Endothelial cell of umbilical vein (primary cell): Measurements from ENCODE around the gene MAB21L2. TPM values are rescaled to one million over a fixed set of nuclear protein-coding genes. Genes with fewer than 3 reads are reported as not detected.

Experiments
- BruUV-seq: library from RNA; stranded (reverse); fragments of 400-500 nt; replicated peaks from 2 replicates; lab custom pipeline; 2021; lab: Mats Ljungman, UMichigan
- CTCF ChIA-PET: fragments of 300-600, 350-600 bp; sonication (Branson Sonifier 250); formaldehyde crosslinking; loops from one replicate; lab custom pipeline; 2021; ENCODE audit warnings: antibody characterized with exemption, inconsistent platforms; lab: Charles Lee
- POLR2A ChIA-PET: fragments of 300-600, 350-600 bp; sonication (Branson Sonifier 250); formaldehyde crosslinking; loops from one replicate; lab custom pipeline; 2021; ENCODE audit warnings: antibody characterized with exemption, inconsistent platforms; lab: Charles Lee
- DNase-seq: peaks from one replicate; pipeline ENCODE4 v3.0.0-alpha.2; 2011; ENCODE audit warnings: low read depth, low spot score
- FAIRE-seq: peaks from 2 replicates; lab custom pipeline; 2011; peaks lifted over from hg19 to GRCh38; lab: Jason Lieb, UNC
- H2AFZ ChIP-seq: 2 replicates; pipeline ENCODE4 v1.6.0; 2012; ENCODE audit warnings: low read depth, low read length, control low read depth, inconsistent platforms
- H3K27ac ChIP-seq: 2 replicates; pipeline ENCODE4 v1.5.1; 2011; ENCODE audit warnings: low read depth, mild to moderate bottlenecking, control low read depth, low read length, moderate library complexity; ENCODE audit not compliant: insufficient read depth
- H3K27me3 ChIP-seq, 2 experiments: 2 replicates each; pipeline versions ENCODE4 v1.6.0 to v1.6.1; 2011; ENCODE audit warnings: low read length in 2 of 2, mixed read lengths in 1 of 2; ENCODE audit not compliant: control insufficient read depth in 2 of 2, insufficient read depth in 2 of 2
- H3K36me3 ChIP-seq, 2 experiments: 2 replicates in 1 of 2; 3 replicates in 1 of 2; pipeline ENCODE4 v1.5.1; 2011; ENCODE audit warnings: low read length in 2 of 2, mild to moderate bottlenecking in 1 of 2, moderate library complexity in 1 of 2; ENCODE audit not compliant: control insufficient read depth in 2 of 2, insufficient read depth in 2 of 2; ENCODE audit errors: extremely low read depth in 1 of 2
- H3K4me1 ChIP-seq: 3 replicates; pipeline ENCODE4 v1.5.1; 2011; ENCODE audit warnings: mild to moderate bottlenecking, low read length; ENCODE audit not compliant: control insufficient read depth, insufficient read depth; ENCODE audit errors: extremely low read depth
- H3K4me2 ChIP-seq: 2 replicates; pipeline ENCODE4 v1.6.1; 2011; ENCODE audit warnings: low read length, control low read depth, mixed read lengths; ENCODE audit not compliant: insufficient read depth
- H3K4me3 ChIP-seq, 3 experiments: fragments of 200-600 bp in 1 of 3; sonication (generic), shearing (Covaris generic) in 1 of 3; replicated peaks in 1 of 3; 2 replicates each; pipeline ENCODE4 v1.5.1; 2011 to 2016; ENCODE audit warnings: control low read depth in 3 of 3, low read length in 3 of 3, mild to moderate bottlenecking in 2 of 3, inconsistent platforms in 1 of 3, low read depth in 1 of 3, moderate library complexity in 1 of 3; ENCODE audit not compliant: insufficient read depth in 1 of 3
- H3K79me2 ChIP-seq: 2 replicates; pipeline ENCODE4 v1.6.0; 2012; ENCODE audit warnings: low read length, inconsistent platforms; ENCODE audit not compliant: control insufficient read depth, insufficient read depth
- H3K9ac ChIP-seq: replicated peaks from 2 replicates; pipeline ENCODE3; 2011; ENCODE audit warnings: low read length, control low read depth; ENCODE audit not compliant: insufficient read depth; ENCODE audit errors: extremely low read depth
- H3K9me1 ChIP-seq: replicated peaks from 3 replicates; pipeline ENCODE4 v1.6.0; 2011; ENCODE audit warnings: mild to moderate bottlenecking, low read length; ENCODE audit not compliant: control insufficient read depth, insufficient read depth; ENCODE audit errors: extremely low read depth
- H3K9me3 ChIP-seq: replicated peaks from 2 replicates; pipeline ENCODE4 v1.5.1; 2012; ENCODE audit warnings: low read length, inconsistent platforms; ENCODE audit not compliant: control insufficient read depth, insufficient read depth
- H4K20me1 ChIP-seq: replicated peaks from 2 replicates; pipeline ENCODE3; 2011; ENCODE audit warnings: mild to moderate bottlenecking, low read length; ENCODE audit not compliant: control insufficient read depth, insufficient read depth; ENCODE audit errors: extremely low read depth
- EZH2 ChIP-seq: IDR thresholded peaks from 2 replicates; pipeline ENCODE4 v1.6.1; 2012; ENCODE audit warnings: borderline replicate concordance, low read depth, mild to moderate bottlenecking, moderate library complexity, low read length, inconsistent platforms; ENCODE audit not compliant: severe bottlenecking
- FOS ChIP-seq: IDR thresholded peaks from 2 replicates; pipeline ENCODE4 v1.6.1; 2011; ENCODE audit warnings: mild to moderate bottlenecking, low read length, moderate library complexity, borderline replicate concordance; ENCODE audit not compliant: insufficient read depth
- GATA2 ChIP-seq: IDR thresholded peaks from 2 replicates; pipeline ENCODE4 v1.7.0; 2011; ENCODE audit warnings: low read depth, mild to moderate bottlenecking, moderate library complexity, mixed read lengths, low read length; ENCODE audit not compliant: insufficient read length, insufficient read depth
- JUN ChIP-seq: IDR thresholded peaks from 2 replicates; pipeline ENCODE4 v1.6.1; 2011; ENCODE audit warnings: borderline replicate concordance, low read depth; ENCODE audit not compliant: insufficient read length, insufficient read depth
- MAX ChIP-seq: IDR thresholded peaks from 2 replicates; pipeline ENCODE4 v1.6.1; 2011; ENCODE audit not compliant: insufficient read depth, insufficient read length
- MYC ChIP-seq: IDR thresholded peaks from one replicate; pipeline ENCODE4 v1.6.1; 2011; ENCODE audit warnings: mild to moderate bottlenecking, low read depth, low read length
- POLR2A ChIP-seq: IDR thresholded peaks from 2 replicates; pipeline ENCODE4 v1.6.1; 2012; ENCODE audit warnings: low read depth, mild to moderate bottlenecking, control low read depth, low read length
- POLR2AphosphoS5 ChIP-seq: IDR thresholded peaks from 2 replicates; pipeline ENCODE4 v1.6.1; 2012; ENCODE audit warnings: low read depth, mild to moderate bottlenecking, control low read depth, low read length, moderate library complexity; ENCODE audit not compliant: insufficient read depth
- dilution Hi-C: fragments of 300-500 bp; cut with MboI; formaldehyde crosslinking; loops from one replicate; pipeline ENCODE4 v1.15.0; 2019; ENCODE audit warnings: low sequenced_read_pairs; ENCODE audit not compliant: extremely low pct_ligation_motif_present
- intact Hi-C: fragments of 100-400 bp; cut with micrococcal nuclease; formaldehyde crosslinking; loops from one replicate; pipeline ENCODE4 v1.10.0; 2022
- polyA plus RNA-seq, 4 experiments: library from polyadenylated mRNA; depleted of rRNA in 3 of 4; stranded (reverse) in 3 of 4; unstranded in 1 of 4; fragments of >200 nt; gene quantifications; 2 replicates each; pipeline versions ENCODE4 v1.2.1 to v1.2.3, GENCODE V29; 2011 to 2012; ENCODE audit warnings: missing spikeins in 1 of 4
- total RNA-seq: library from RNA; stranded (reverse); gene quantifications from 2 replicates; pipeline ENCODE4 v1.2.3, GENCODE V29; 2021
- TF ChIP-seq, protein P1 (sequence below), 2 donors: IDR thresholded peaks; 1 replicate in 1 of 2; 2 replicates in 1 of 2; pipeline ENCODE4 v1.5.1; 2011; ENCODE audit warnings: low read length in 2 of 2, mild to moderate bottlenecking in 2 of 2, moderate library complexity in 2 of 2, control low read depth in 1 of 2, inconsistent platforms in 1 of 2, low read depth in 1 of 2; ENCODE audit not compliant: insufficient read depth in 1 of 2; ENCODE audit errors: extremely low read depth in 1 of 2

MAB21L2 gene
- total and polyA plus RNA-seq, 2 donors (not counting 3 experiments of a cell fraction or from before 2014, with no cell fraction given): not detected

DNA sequence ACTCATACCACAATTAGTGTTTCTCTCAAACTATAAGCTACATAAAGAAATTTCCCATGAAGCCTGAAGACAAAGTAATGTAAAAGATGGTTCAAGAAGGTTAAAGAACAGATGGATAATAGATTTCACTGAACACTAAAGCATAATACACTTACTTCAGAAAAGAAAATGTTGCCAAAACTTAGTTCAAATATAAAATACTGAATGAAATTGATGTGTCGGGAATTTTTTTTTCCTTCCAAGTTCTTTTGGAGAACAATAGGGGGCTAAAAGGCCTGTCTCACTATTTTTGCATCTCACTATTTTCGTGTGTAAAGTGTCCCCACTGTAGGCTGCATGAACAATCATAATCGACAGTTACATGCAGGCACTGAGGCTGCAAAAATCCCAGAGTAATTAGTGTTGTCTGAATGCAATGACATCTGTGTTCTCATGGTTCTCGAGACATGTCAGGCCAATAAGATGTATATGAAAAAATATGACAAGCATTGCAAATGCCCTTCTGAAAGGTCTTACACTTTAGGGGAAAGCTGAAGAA is 11.9 kb upstream of the MAB21L2 start:
- Histone ChIP-seq H3K4me2 (no peak overlapping the region), H2AFZ (no peak overlapping the region)

More for the DNA sequence above, 11.9 kb upstream of the MAB21L2 start:
- no peaks in the 10 kb centered on the region for H4K20me1 ChIP-seq
- no peaks in the 10 kb centered on the region for H3K27me3 ChIP-seq
- H3K9ac ChIP-seq: no peak overlapping the region
- no peaks in the 10 kb centered on the region for H3K9me3 ChIP-seq
- TF ChIP-seq MAX (no peak), EZH2 (no peak), GATA2 (no peak), POLR2A (no peak), FOS (no peak), MYC (no peak), JUN (no peak), POLR2AphosphoS5 (no peak)
- TF ChIP-seq, protein P1, sequence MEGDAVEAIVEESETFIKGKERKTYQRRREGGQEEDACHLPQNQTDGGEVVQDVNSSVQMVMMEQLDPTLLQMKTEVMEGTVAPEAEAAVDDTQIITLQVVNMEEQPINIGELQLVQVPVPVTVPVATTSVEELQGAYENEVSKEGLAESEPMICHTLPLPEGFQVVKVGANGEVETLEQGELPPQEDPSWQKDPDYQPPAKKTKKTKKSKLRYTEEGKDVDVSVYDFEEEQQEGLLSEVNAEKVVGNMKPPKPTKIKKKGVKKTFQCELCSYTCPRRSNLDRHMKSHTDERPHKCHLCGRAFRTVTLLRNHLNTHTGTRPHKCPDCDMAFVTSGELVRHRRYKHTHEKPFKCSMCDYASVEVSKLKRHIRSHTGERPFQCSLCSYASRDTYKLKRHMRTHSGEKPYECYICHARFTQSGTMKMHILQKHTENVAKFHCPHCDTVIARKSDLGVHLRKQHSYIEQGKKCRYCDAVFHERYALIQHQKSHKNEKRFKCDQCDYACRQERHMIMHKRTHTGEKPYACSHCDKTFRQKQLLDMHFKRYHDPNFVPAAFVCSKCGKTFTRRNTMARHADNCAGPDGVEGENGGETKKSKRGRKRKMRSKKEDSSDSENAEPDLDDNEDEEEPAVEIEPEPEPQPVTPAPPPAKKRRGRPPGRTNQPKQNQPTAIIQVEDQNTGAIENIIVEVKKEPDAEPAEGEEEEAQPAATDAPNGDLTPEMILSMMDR (IDR thresholded peaks at IDR 0.05; ENCODE audit: extremely low read depth in 1 of 2, insufficient read depth in 1 of 2, low read depth in 1 of 2, low read length in 2 of 2): no peak
- intact Hi-C loops (no loop called here), dilution Hi-C loops (no loop called here)
- no peak for FAIRE-seq
- H3K79me2 ChIP-seq: no peaks in the 10 kb centered on the region
- no peak for DNase-seq
- ChIA-PET CTCF (interaction anchor here (1.1 to 1.4 kb wide), 2 partner anchors 13 to 297 kb away, joined by 4 read pairs; no protein-coding TSS in a partner anchor), POLR2A (no interaction called here)
- no peak overlapping the region for H3K4me3 ChIP-seq
- no peak overlapping the region for H3K27ac ChIP-seq
- no TSS peak for BruUV-seq
- H3K36me3 ChIP-seq: no peaks in the 10 kb centered on the region
- H3K4me1 ChIP-seq: no peaks in the 10 kb centered on the region
- no peaks in the 10 kb centered on the region for H3K9me1 ChIP-seq
